A549 (cell line): ENCODE measurements around the gene PRLR. TPM values are rescaled to one million over a fixed set of nuclear protein-coding genes. Genes with fewer than 3 reads are reported as not detected.

Experiments used
- ATAC-seq, 2 experiments: fragments of 200-7000 bp in 1 of 2; fragments of >200 bp in 1 of 2; cut with Nextera tagmentation in 1 of 2; cut with Tn5 transposase in 1 of 2; 3 replicates each; pipeline versions ENCODE4 v1.8.0 to v1.9.1; 2018 to 2020; ENCODE audit warnings: mild to moderate bottlenecking in 1 of 2, moderate library complexity in 1 of 2
- CTCF ChIA-PET: fragments of 300-600 bp; sonication (Branson Sonifier 250); formaldehyde crosslinking; extraction: SDS; loops from one replicate; lab custom pipeline; 2021; ENCODE audit warnings: antibody characterized with exemption, inconsistent platforms; lab: Yijun Ruan, JAX
- POLR2A ChIA-PET: fragments of 350-600 bp; formaldehyde crosslinking; extraction: SDS; loops from one replicate; lab custom pipeline; 2021; ENCODE audit warnings: antibody characterized with exemption, inconsistent platforms; lab: Yijun Ruan, JAX
- DNase-seq, 2 experiments: peaks; one replicate each; pipeline versions ENCODE4 v3.0.0 to v3.0.0-alpha.2; 2011 to 2016; ENCODE audit warnings: low read depth in 1 of 2, low spot score in 1 of 2
- FAIRE-seq: peaks from 2 replicates; lab custom pipeline; 2011; peaks lifted over from hg19 to GRCh38; lab: Jason Lieb, UNC
- H3K27ac ChIP-seq, 2 experiments: fragments of >200 bp; sonication (Bioruptor Twin); formaldehyde crosslinking; 3 replicates each; pipeline ENCODE4 v1.5.1; 2016 to 2017
- H3K4me1 ChIP-seq: fragments of >200 bp; sonication (Bioruptor Twin); formaldehyde crosslinking; 3 replicates; pipeline ENCODE4 v1.6.1; 2016
- H3K4me2 ChIP-seq: fragments of >200 bp; sonication (Bioruptor Twin); formaldehyde crosslinking; 3 replicates; pipeline ENCODE4 v1.6.1; 2016
- H3K4me3 ChIP-seq: fragments of >200 bp; sonication (Bioruptor Twin); formaldehyde crosslinking; 3 replicates; pipeline ENCODE4 v1.5.1; 2016
- H3K9me3 ChIP-seq: fragments of >200 bp; sonication (Bioruptor Twin); formaldehyde crosslinking; 3 replicates; pipeline ENCODE4 v1.6.1; 2016
- BHLHE40 ChIP-seq: IDR thresholded peaks from 2 replicates; pipeline ENCODE4 v1.6.1; 2012; ENCODE audit warnings: low read depth, low read length, inconsistent platforms
- CHD2 ChIP-seq: fragments of 150-350 bp; IDR thresholded peaks from 2 replicates; pipeline ENCODE4 v1.6.1; 2014; ENCODE audit warnings: low read length; ENCODE audit not compliant: partially characterized antibody
- CHD4 ChIP-seq: fragments of 200-600 bp; sonication (generic); IDR thresholded peaks from 2 replicates; pipeline ENCODE4 v1.6.1; 2016; ENCODE audit warnings: antibody characterized with exemption, mild to moderate bottlenecking, borderline replicate concordance
- EHF ChIP-seq: fragments of 250-450 bp; sonication (Bioruptor Pico); IDR thresholded peaks from 2 replicates; pipeline ENCODE4 v1.5.0; 2020; ENCODE audit warnings: mild to moderate bottlenecking
- FOSL2 ChIP-seq, 2 experiments: fragments of 450-650 bp in 1 of 2; fragments of >200 bp in 1 of 2; sonication (Bioruptor Twin) in 1 of 2; formaldehyde crosslinking; IDR thresholded peaks; 2 replicates each; pipeline versions ENCODE4 v1.5.0 to v1.6.1; 2016 to 2020; ENCODE audit warnings: mild to moderate bottlenecking in 1 of 2, moderate library complexity in 1 of 2
- FOXS1 ChIP-seq: fragments of 250-450 bp; sonication (Bioruptor Pico); IDR thresholded peaks from 2 replicates; pipeline ENCODE4 v1.5.0; 2020; ENCODE audit warnings: mild to moderate bottlenecking, moderate library complexity
- HOXB13 ChIP-seq: fragments of 250-450 bp; sonication (Bioruptor Pico); IDR thresholded peaks from 2 replicates; pipeline ENCODE4 v1.5.0; 2020; ENCODE audit warnings: low read depth, mild to moderate bottlenecking, moderate library complexity
- HOXB5 ChIP-seq: fragments of 250-450 bp; sonication (Bioruptor Pico); IDR thresholded peaks from 2 replicates; pipeline ENCODE4 v1.5.0; 2020; ENCODE audit warnings: mild to moderate bottlenecking, moderate library complexity
- MYC ChIP-seq: IDR thresholded peaks from 2 replicates; pipeline ENCODE4 v1.6.1; 2012; ENCODE audit warnings: mild to moderate bottlenecking, inconsistent platforms, low read length, improper control_type of control experiment, borderline replicate concordance
- POLR2A ChIP-seq: IDR thresholded peaks from 2 replicates; pipeline ENCODE4 v1.6.1; 2012; ENCODE audit warnings: mild to moderate bottlenecking, low read length
- RARB ChIP-seq: fragments of 250-450 bp; sonication (Bioruptor Pico); IDR thresholded peaks from 2 replicates; pipeline ENCODE4 v1.8.0; 2021; ENCODE audit warnings: mild to moderate bottlenecking, moderate library complexity
- RFX5 ChIP-seq: fragments of 450-650 bp; IDR thresholded peaks from 2 replicates; pipeline ENCODE4 v1.7.1; 2014; ENCODE audit warnings: antibody characterized with exemption, mild to moderate bottlenecking, moderate library complexity
- SREBF2 ChIP-seq: fragments of 450-650 bp; IDR thresholded peaks from 2 replicates; pipeline ENCODE4 v1.6.1; 2014; ENCODE audit warnings: mild to moderate bottlenecking, moderate library complexity
- TFCP2L1 ChIP-seq: fragments of 250-450 bp; sonication (Bioruptor Pico); IDR thresholded peaks from 2 replicates; pipeline ENCODE4 v1.5.0; 2021; ENCODE audit warnings: mild to moderate bottlenecking
- ZFP36 ChIP-seq: fragments of 450-650 bp; IDR thresholded peaks from 2 replicates; pipeline ENCODE4 v1.6.1; 2014; ENCODE audit warnings: borderline replicate concordance; ENCODE audit not compliant: partially characterized antibody
- ZSCAN20 ChIP-seq: fragments of 250-450 bp; sonication (Bioruptor Pico); IDR thresholded peaks from 2 replicates; pipeline ENCODE4 v1.8.0; 2022; ENCODE audit warnings: mild to moderate bottlenecking, moderate library complexity
- whole genome bisulfite sequencing: methylation state at CpG from one replicate; pipeline ENCODE4 v1.1.6; 2017; ENCODE audit errors: missing lambda C conversion rate; 5-methylcytosine and 5-hydroxymethylcytosine counted together
- polyA plus RNA-seq, 4 experiments: library from polyadenylated mRNA; depleted of rRNA in 3 of 4; stranded (reverse); fragments of >200 nt; fragmentation: RNase III in 1 of 4; extraction: RNeasy Plus Mini Kit Qiagen cat#74134 plus additional on column Dnase treatment in 1 of 4; gene quantifications; 2 replicates in 3 of 4; 3 replicates in 1 of 4; pipeline ENCODE4 v1.2.3, GENCODE V29; 2011 to 2017
- TF ChIP-seq, protein P1 (sequence below): fragments of 150-350 bp; IDR thresholded peaks from 2 replicates; pipeline ENCODE4 v1.6.1; 2014; ENCODE audit warnings: low read depth, mild to moderate bottlenecking, low read length
- TF ChIP-seq, protein P2 (sequence below): fragments of >200 bp; sonication (Bioruptor Twin); formaldehyde crosslinking; IDR thresholded peaks from 3 replicates; pipeline ENCODE4 v1.5.1; 2016
- TF ChIP-seq, protein P3 (sequence below): fragments of 450-650 bp; IDR thresholded peaks from 2 replicates; pipeline ENCODE4 v1.6.1; 2014; ENCODE audit warnings: antibody characterized with exemption
- TF ChIP-seq, protein P4 (sequence below): IDR thresholded peaks from 2 replicates; pipeline ENCODE4 v1.6.1; 2012

The PRLR gene
- polyA plus RNA-seq, 2 of the 4 experiments (the other 2 are of a cell fraction) = 0.09 TPM; not detected in 1

DNA sequence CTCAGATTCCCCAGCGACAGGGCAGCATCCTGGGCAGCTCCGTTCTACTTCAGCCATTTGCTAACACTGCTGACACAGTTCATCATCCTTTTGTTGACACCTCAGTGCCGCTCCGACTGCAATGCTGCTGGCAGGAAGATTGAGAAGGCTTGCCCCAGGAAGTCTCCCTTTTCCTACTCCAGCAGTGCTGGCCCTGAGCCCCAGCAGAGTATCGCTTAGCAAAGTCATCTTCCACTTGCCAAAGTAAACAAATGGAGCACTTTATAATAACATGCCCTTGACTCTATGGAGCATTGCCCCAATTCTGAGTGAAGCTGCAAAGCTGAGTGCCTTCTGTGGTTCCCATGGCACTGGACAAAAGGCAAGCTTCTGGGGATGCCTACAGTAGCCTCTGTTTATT is 32.2 kb downstream of the PRLR start:
- POLR2A ChIA-PET = no interaction called here
- no peak for ATAC-seq
- FAIRE-seq = no peak
- DNase-seq = no peak
- Histone ChIP-seq H3K27ac (no peak overlapping the region), H3K4me2 (no peak overlapping the region), H3K4me1 (no peaks in the 10 kb centered on the region), H3K4me3 (no peak overlapping the region), H3K9me3 (no peaks in the 10 kb centered on the region; the same call in 2 of the 3 replicates)
- no peak for TF ChIP-seq SREBF2
- TF ChIP-seq RFX5 = no peak
- TF ChIP-seq, protein P1, sequence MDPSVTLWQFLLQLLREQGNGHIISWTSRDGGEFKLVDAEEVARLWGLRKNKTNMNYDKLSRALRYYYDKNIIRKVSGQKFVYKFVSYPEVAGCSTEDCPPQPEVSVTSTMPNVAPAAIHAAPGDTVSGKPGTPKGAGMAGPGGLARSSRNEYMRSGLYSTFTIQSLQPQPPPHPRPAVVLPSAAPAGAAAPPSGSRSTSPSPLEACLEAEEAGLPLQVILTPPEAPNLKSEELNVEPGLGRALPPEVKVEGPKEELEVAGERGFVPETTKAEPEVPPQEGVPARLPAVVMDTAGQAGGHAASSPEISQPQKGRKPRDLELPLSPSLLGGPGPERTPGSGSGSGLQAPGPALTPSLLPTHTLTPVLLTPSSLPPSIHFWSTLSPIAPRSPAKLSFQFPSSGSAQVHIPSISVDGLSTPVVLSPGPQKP = no peak
- TF ChIP-seq HOXB13 (CRISPR knock-in tag) = no peak
- no peak for TF ChIP-seq CHD4
- TF ChIP-seq, protein P2, sequence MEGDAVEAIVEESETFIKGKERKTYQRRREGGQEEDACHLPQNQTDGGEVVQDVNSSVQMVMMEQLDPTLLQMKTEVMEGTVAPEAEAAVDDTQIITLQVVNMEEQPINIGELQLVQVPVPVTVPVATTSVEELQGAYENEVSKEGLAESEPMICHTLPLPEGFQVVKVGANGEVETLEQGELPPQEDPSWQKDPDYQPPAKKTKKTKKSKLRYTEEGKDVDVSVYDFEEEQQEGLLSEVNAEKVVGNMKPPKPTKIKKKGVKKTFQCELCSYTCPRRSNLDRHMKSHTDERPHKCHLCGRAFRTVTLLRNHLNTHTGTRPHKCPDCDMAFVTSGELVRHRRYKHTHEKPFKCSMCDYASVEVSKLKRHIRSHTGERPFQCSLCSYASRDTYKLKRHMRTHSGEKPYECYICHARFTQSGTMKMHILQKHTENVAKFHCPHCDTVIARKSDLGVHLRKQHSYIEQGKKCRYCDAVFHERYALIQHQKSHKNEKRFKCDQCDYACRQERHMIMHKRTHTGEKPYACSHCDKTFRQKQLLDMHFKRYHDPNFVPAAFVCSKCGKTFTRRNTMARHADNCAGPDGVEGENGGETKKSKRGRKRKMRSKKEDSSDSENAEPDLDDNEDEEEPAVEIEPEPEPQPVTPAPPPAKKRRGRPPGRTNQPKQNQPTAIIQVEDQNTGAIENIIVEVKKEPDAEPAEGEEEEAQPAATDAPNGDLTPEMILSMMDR = no peak
- no peak for TF ChIP-seq POLR2A
- TF ChIP-seq FOXS1 = no peak
- TF ChIP-seq, protein P3, sequence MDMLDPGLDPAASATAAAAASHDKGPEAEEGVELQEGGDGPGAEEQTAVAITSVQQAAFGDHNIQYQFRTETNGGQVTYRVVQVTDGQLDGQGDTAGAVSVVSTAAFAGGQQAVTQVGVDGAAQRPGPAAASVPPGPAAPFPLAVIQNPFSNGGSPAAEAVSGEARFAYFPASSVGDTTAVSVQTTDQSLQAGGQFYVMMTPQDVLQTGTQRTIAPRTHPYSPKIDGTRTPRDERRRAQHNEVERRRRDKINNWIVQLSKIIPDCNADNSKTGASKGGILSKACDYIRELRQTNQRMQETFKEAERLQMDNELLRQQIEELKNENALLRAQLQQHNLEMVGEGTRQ = no peak
- TF ChIP-seq, protein P4, sequence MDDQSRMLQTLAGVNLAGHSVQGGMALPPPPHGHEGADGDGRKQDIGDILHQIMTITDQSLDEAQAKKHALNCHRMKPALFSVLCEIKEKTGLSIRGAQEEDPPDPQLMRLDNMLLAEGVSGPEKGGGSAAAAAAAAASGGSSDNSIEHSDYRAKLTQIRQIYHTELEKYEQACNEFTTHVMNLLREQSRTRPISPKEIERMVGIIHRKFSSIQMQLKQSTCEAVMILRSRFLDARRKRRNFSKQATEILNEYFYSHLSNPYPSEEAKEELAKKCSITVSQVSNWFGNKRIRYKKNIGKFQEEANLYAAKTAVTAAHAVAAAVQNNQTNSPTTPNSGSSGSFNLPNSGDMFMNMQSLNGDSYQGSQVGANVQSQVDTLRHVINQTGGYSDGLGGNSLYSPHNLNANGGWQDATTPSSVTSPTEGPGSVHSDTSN = no peak
- TF ChIP-seq ZFP36 = no peak
- TF ChIP-seq RARB (CRISPR knock-in tag) = no peak
- TF ChIP-seq MYC = no peak
- TF ChIP-seq BHLHE40 = no peak
- no peak for TF ChIP-seq TFCP2L1 (CRISPR knock-in tag)
- WGBS = 0% methylated on average over 5 of the region's 5 CpGs
- CTCF ChIA-PET = interaction anchor here (1.0 to 1.4 kb wide), 2 partner anchors 16 to 69 kb away, joined by 3 to 6 read pairs; no protein-coding TSS in a partner anchor

DNA sequence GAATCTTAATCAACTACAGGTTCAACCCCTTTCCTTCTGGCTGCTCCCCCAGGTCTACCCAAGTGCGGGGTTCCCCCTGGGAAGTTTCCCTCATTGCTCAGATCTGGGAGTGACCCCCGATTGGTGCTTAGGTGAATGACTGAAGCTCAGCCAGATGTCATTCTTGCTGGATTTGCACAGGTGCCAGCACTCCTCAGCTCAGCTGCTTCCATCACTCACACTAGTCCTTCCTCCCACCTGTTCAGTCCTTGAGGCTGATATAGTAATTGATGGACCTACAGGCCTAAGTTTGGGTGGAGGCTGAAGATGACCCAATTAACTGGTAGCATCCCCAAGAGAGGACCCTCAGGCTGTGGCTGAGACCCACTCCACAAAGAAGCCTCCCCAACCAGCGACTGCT is 32.9 kb downstream of the PRLR start:
- TF ChIP-seq EHF (CRISPR knock-in tag) (no peak), CHD2 (no peak), FOSL2 (IDR thresholded peaks at IDR 0.05) (no peak), FOSL2 (CRISPR knock-in tag; IDR thresholded peaks at IDR 0.05) (no peak), BHLHE40 (no peak), ZSCAN20 (CRISPR knock-in tag) (no peak), HOXB13 (CRISPR knock-in tag) (no peak), HOXB5 (CRISPR knock-in tag) (no peak)
- TF ChIP-seq, protein P4 = no peak
- TF ChIP-seq, all 56 proteins: peak for 0
- Histone ChIP-seq H3K4me1 (no peaks in the 10 kb centered on the region), H3K27ac (no peak overlapping the region), H3K4me3 (no peak overlapping the region), H3K4me2 (no peak overlapping the region), H3K9me3 (no peaks in the 10 kb centered on the region; the same call in 2 of the 3 replicates)
- ATAC-seq (no peak), DNase-seq (no peak), FAIRE-seq (no peak)
- ChIA-PET CTCF (interaction anchor here (1.4 kb wide), 1 partner anchor 16 kb away, joined by 3 read pairs; no protein-coding TSS in a partner anchor), POLR2A (no interaction called here)
- 4% methylated on average over 3 of the region's 3 CpGs for WGBS
